Peyer's patch (tissue), 4 donors: ENCODE results near the gene SRD5A3.

Experiments
- CTCF ChIP-seq, 6 experiments: fragments of 450-650 bp in 4 of 6; fragments of 200-600 bp in 2 of 6; sonication (generic) in 1 of 6; IDR thresholded peaks; one replicate each; pipeline ENCODE4 v1.5.1; 2017 to 2019; ENCODE audit warnings: antibody characterized with exemption in 6 of 6, mild to moderate bottlenecking in 3 of 6, moderate library complexity in 1 of 6
- POLR2A ChIP-seq, 2 donors: fragments of 450-650 bp; IDR thresholded peaks; one replicate each; pipeline ENCODE4 v1.5.1; 2017; ENCODE audit warnings: antibody characterized with exemption in 2 of 2, mild to moderate bottlenecking in 2 of 2, moderate library complexity in 2 of 2

- TF ChIP-seq CTCF (IDR thresholded peaks at IDR 0.05) (no peak), POLR2A (IDR thresholded peaks at IDR 0.05) (no peak)
Observed at GRCh38 chr4:55359397-55359916, 13.4 kb downstream of the SRD5A3 start.
